A673 (cell line): ENCODE data around the gene FASTK.

Experiments used
- CTCF ChIP-seq: fragments of 300-800, 200-600 bp; sonication (generic); conservative IDR thresholded peaks from 2 replicates; pipeline ENCODE4 v1.5.1; 2017; ENCODE audit warnings: low read depth, mild to moderate bottlenecking, antibody characterized with exemption, low read length, moderate library complexity, mixed read lengths
- EZH2 ChIP-seq: fragments of 200-600 bp; sonication (generic); IDR thresholded peaks from 2 replicates; pipeline ENCODE4 v1.6.1; 2017; ENCODE audit warnings: borderline replicate concordance, low read depth, mild to moderate bottlenecking, mixed read lengths, antibody characterized with exemption, low read length; ENCODE audit not compliant: poor library complexity, severe bottlenecking

- TF ChIP-seq CTCF (no peak), EZH2 (no peak)
Measured at GRCh38 chr7:151117565-151117964, 37.0 kb upstream of the FASTK start.
